Panc1 (cell line): ENCODE measurements around the gene BRIX1. TPM values are rescaled to one million over a fixed set of nuclear protein-coding genes. Genes with fewer than 3 reads are reported as not detected.

Experiments
- ATAC-seq: fragments of 200-7000 bp; cut with Tn5 transposase; 2 replicates; pipeline ENCODE4 v1.9.1; 2020; ENCODE audit warnings: mild to moderate bottlenecking, moderate library complexity
- BruUV-seq: library from RNA; stranded (reverse); fragments of 400-500 nt; replicated peaks from 2 replicates; lab custom pipeline; 2021; lab: Mats Ljungman, UMichigan
- CTCF ChIA-PET: fragments of 300-600 bp; sonication (Branson Sonifier 250); formaldehyde crosslinking; loops from one replicate; lab custom pipeline; 2022; ENCODE audit warnings: antibody characterized with exemption; lab: Charles Lee
- POLR2A ChIA-PET: fragments of 300-600 bp; sonication (Branson Sonifier 250); formaldehyde crosslinking; loops from one replicate; lab custom pipeline; 2022; ENCODE audit warnings: antibody characterized with exemption; lab: Charles Lee
- DNase-seq: peaks from one replicate; pipeline ENCODE4 v3.0.0-alpha.2; 2010; ENCODE audit warnings: low read depth, low spot score
- H3K27ac ChIP-seq: 2 replicates; pipeline ENCODE4 v1.5.1; 2011; ENCODE audit warnings: mild to moderate bottlenecking, low read length, inconsistent platforms
- H3K27me3 ChIP-seq: fragments of 200-500 bp; sonication (Bioruptor generic); 2 replicates; pipeline ENCODE4 v1.6.0; 2014; ENCODE audit warnings: low read length, inconsistent platforms; ENCODE audit not compliant: control insufficient read depth, insufficient read depth
- H3K36me3 ChIP-seq: fragments of 200-500 bp; sonication (Bioruptor generic); 2 replicates; pipeline ENCODE4 v1.5.1; 2014; ENCODE audit warnings: inconsistent platforms, mild to moderate bottlenecking, low read length, moderate library complexity; ENCODE audit not compliant: control insufficient read depth, insufficient read depth
- H3K4me1 ChIP-seq: 2 replicates; pipeline ENCODE4 v1.5.1; 2011; ENCODE audit warnings: inconsistent platforms, mild to moderate bottlenecking, low read length, moderate library complexity; ENCODE audit not compliant: control insufficient read depth, insufficient read depth
- H3K4me3 ChIP-seq, 2 experiments: 2 replicates each; pipeline ENCODE4 v1.5.1; 2011 to 2012; ENCODE audit warnings: low read depth in 2 of 2, low read length in 2 of 2, mild to moderate bottlenecking in 2 of 2, inconsistent platforms in 1 of 2, moderate library complexity in 1 of 2
- H3K9me3 ChIP-seq: fragments of 200-500 bp; sonication (Bioruptor generic); 2 replicates; pipeline ENCODE4 v1.5.1; 2014; ENCODE audit warnings: low read depth, mild to moderate bottlenecking, inconsistent platforms, low read length, moderate library complexity; ENCODE audit not compliant: control insufficient read depth, insufficient read depth
- POLR2AphosphoS5 ChIP-seq: IDR thresholded peaks from 2 replicates; pipeline ENCODE4 v1.6.1; 2012; ENCODE audit warnings: mild to moderate bottlenecking, low read depth, low read length, moderate library complexity
- SIN3A ChIP-seq: IDR thresholded peaks from 2 replicates; pipeline ENCODE4 v1.6.1; 2012; ENCODE audit warnings: low read depth, mild to moderate bottlenecking, low read length, moderate library complexity, borderline replicate concordance; ENCODE audit not compliant: insufficient read depth
- in situ Hi-C: cut with HindIII; loops from 2 replicates; pipeline ENCODE4 v1.10.0; 2016; ENCODE audit warnings: low sequenced_read_pairs, low pct_unique_long_range_greater_than_20kb
- intact Hi-C: fragments of 100-400 bp; cut with micrococcal nuclease; formaldehyde crosslinking; loops from one replicate; pipeline ENCODE4 v1.10.0; 2022; ENCODE audit not compliant: unreplicated experiment
- total RNA-seq: library from RNA; stranded (reverse); gene quantifications from one replicate; pipeline ENCODE4 v1.2.1, GENCODE V29; 2021; ENCODE audit not compliant: unreplicated experiment
- TF ChIP-seq, protein P1 (sequence below): fragments of 450-650 bp; IDR thresholded peaks from 2 replicates; pipeline ENCODE4 v1.5.1; 2017; ENCODE audit warnings: mild to moderate bottlenecking
- TF ChIP-seq, protein P2 (sequence below), 2 experiments: IDR thresholded peaks; 2 replicates each; pipeline ENCODE4 v1.6.1; 2011 to 2012; ENCODE audit warnings: low read depth in 2 of 2, control low read depth in 1 of 2, low read length in 1 of 2, mild to moderate bottlenecking in 1 of 2, moderate library complexity in 1 of 2; ENCODE audit not compliant: insufficient read depth in 1 of 2

BRIX1 gene
- total RNA-seq, 1 experiment from 2014 or later = 46.6 TPM

DNA sequence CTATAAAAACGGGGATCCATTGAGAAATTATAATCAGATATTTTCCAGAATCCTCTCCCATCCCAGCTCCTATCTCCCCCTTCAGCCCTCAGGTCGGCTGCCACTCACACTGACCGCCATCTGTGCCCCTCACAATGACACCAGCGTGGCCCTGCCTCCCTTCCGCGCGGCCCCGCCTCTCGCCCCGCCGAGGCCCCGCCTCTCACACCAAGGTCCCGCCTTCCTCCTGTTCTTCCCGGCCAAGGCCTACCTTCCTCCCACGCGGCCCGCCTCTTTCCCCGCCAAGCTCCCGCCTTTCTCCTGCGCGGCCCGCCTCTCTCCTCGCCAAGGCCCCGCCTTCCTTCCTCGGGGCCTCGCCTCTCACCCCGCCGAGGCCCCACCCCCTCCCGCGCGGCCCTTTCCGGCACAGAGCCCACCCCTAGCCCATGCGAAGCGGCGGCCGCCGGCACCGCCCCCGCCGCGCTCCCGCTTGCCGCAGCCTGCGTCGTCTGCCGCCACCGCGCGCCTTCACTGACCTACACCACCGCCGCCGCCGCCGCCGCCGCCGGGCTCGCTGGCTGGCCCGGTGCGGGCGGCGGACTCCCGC is 13.7 kb downstream of the BRIX1 start, which contains the start of gene DNAJC21:
TSS of gene DNAJC21 (plus strand) at position 426 of the 586 bp plus-strand sequence. CDS start 261 bp downstream, outside the sequence.
- CTCF ChIA-PET = interaction anchor here (0.8 to 1.0 kb wide), 2 partner anchors 12 to 14 kb away, joined by 5 to 11 read pairs; no protein-coding TSS in a partner anchor

DNA sequence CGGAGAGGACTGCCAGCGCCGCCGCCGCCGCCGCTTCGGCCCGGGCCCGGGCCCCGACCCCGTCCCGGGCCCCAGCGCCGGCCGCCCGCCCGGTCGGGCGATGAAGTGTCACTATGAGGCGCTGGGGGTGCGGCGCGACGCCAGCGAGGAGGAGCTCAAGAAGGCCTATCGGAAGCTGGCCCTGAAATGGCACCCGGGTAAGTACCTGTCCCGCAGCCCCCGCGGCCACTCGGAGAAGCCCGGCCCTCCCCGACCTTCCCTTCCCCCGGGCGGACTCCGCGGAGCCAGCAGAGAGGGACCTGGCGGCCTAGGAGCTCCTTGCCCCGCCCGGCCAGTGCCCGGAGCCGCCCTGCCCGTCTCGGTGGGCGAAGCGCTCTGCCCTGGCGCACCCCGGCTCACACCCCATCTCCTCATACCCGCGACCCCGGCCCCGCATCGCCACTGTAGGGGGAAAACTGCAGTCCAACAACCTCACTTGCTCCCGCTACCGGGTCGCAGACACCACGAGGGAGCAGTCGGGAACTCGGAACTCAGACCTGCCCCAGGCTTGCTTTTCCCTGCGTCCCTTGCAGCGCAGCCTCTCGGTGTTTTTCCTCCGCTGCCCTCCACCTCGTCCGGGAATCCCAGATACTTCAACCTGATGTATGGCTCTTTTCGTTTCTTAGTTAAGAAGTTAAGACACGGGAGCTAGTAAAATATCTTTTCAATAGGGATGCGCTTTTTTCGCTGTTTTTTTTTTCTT is 14.4 kb downstream of the BRIX1 start:
- intact Hi-C loops = no loop called here
- Histone ChIP-seq H3K9me3 (no peaks in the 10 kb centered on the region), H3K4me3 (peak overlapping the region; percentile 86 to 96), H3K27me3 (no peaks in the 10 kb centered on the region), H3K36me3 (peaks cover 24% of the 10 kb centered on the region), H3K27ac (peak overlapping the region; percentile 97), H3K4me1 (peaks cover 17% of the 10 kb centered on the region)
- ChIA-PET POLR2A (interaction anchor here (0.6 to 2.5 kb wide), 6 partner anchors 10 to 1968 kb away, joined by 3 to 17 read pairs (median 8); partner anchors contain the start of genes BRIX1 and RAD1), CTCF (interaction anchor here (1.0 kb wide), 1 partner anchor 15 kb away, joined by 5 read pairs; no protein-coding TSS in a partner anchor)
- 0 out of 2 replicates have a peak, but pooled peaks have one; percentile 20 for TF ChIP-seq SIN3A
- TF ChIP-seq, protein P1, sequence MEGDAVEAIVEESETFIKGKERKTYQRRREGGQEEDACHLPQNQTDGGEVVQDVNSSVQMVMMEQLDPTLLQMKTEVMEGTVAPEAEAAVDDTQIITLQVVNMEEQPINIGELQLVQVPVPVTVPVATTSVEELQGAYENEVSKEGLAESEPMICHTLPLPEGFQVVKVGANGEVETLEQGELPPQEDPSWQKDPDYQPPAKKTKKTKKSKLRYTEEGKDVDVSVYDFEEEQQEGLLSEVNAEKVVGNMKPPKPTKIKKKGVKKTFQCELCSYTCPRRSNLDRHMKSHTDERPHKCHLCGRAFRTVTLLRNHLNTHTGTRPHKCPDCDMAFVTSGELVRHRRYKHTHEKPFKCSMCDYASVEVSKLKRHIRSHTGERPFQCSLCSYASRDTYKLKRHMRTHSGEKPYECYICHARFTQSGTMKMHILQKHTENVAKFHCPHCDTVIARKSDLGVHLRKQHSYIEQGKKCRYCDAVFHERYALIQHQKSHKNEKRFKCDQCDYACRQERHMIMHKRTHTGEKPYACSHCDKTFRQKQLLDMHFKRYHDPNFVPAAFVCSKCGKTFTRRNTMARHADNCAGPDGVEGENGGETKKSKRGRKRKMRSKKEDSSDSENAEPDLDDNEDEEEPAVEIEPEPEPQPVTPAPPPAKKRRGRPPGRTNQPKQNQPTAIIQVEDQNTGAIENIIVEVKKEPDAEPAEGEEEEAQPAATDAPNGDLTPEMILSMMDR = no peak
- no TSS peak for BruUV-seq
- no peak for DNase-seq
- in situ Hi-C loops = no loop called here
- peak; percentile 90 for ATAC-seq

More for the DNA sequence above, 13.7 kb downstream of the BRIX1 start, which contains the start of gene DNAJC21:
- DNase-seq (peak; percentile 87), ATAC-seq (peak; percentile 96)
- POLR2A ChIA-PET = interaction anchor here (0.6 to 2.5 kb wide), 2 partner anchors 14 to 34 kb away, joined by 7 to 17 read pairs; partner anchors contain the start of genes BRIX1 and RAD1
- in situ Hi-C loops = no loop called here
- Histone ChIP-seq H3K4me1 (peaks cover 24% of the 10 kb centered on the region), H3K27ac (peak within 1 kb of the TSS; percentile 97), H3K9me3 (no peaks in the 10 kb centered on the region), H3K27me3 (no peaks in the 10 kb centered on the region), H3K36me3 (peaks cover 30% of the 10 kb centered on the region), H3K4me3 (peak within 1 kb of the TSS; percentile 86 to 96)
- intact Hi-C loops = no loop called here
- BruUV-seq = no TSS peak
- peak; percentile 49 for TF ChIP-seq POLR2AphosphoS5
- TF ChIP-seq, protein P2, sequence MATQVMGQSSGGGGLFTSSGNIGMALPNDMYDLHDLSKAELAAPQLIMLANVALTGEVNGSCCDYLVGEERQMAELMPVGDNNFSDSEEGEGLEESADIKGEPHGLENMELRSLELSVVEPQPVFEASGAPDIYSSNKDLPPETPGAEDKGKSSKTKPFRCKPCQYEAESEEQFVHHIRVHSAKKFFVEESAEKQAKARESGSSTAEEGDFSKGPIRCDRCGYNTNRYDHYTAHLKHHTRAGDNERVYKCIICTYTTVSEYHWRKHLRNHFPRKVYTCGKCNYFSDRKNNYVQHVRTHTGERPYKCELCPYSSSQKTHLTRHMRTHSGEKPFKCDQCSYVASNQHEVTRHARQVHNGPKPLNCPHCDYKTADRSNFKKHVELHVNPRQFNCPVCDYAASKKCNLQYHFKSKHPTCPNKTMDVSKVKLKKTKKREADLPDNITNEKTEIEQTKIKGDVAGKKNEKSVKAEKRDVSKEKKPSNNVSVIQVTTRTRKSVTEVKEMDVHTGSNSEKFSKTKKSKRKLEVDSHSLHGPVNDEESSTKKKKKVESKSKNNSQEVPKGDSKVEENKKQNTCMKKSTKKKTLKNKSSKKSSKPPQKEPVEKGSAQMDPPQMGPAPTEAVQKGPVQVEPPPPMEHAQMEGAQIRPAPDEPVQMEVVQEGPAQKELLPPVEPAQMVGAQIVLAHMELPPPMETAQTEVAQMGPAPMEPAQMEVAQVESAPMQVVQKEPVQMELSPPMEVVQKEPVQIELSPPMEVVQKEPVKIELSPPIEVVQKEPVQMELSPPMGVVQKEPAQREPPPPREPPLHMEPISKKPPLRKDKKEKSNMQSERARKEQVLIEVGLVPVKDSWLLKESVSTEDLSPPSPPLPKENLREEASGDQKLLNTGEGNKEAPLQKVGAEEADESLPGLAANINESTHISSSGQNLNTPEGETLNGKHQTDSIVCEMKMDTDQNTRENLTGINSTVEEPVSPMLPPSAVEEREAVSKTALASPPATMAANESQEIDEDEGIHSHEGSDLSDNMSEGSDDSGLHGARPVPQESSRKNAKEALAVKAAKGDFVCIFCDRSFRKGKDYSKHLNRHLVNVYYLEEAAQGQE (IDR thresholded peaks at IDR 0.05; ENCODE audit: insufficient read depth in 1 of 2, low read depth in 2 of 2, low read length in 1 of 2) = no peak
